HuH-7 (cell line): ENCODE measurements around the gene LMLN.
"Not testable (repeated sequence)": the region's sequence is repeated elsewhere in the genome, so short reads cannot be mapped to it uniquely, and the experiment has no call there.

Source experiments
- DNase-seq: peaks from one replicate; pipeline ENCODE4 v3.0.0; 2011; ENCODE audit warnings: low spot score

The LMLN gene

DNA sequence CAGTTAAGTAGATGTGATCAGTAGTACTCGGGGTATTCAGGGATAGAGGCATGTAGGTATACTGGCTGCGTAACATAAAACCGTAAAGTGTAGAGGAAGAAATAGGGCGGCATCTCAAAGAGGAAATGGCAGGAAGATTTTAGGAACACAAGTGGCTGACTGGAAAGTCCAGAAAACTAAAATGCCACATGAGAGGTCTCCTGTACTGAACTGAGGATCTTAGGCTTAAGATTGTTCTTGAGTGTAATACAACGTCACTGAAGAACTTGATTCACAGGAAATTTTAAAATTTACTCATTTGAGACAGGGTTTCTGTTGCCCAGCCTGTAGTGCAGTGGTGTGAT is 2.3 kb upstream of the LMLN start:
- no peak for DNase-seq

DNA sequence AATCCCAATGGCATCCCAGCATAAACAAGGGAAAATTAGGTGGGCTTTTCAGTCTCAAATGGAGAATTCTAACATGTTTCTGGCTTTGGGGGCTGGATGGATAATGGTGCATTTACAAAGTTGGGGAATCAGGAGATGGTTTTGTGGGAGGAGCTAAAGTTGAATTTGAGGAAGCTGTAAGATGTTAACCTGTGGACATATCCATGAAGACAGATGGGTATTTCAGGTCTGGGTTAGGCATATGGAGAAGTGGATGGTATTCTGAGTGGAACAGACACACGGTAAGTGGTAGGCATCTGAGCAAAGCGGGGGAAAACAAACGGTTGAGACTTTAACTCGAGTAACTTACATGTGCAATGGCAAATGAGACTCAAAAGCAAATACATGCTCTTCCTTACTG is 1.7 kb upstream of the LMLN start:
- DNase-seq: no peak

DNA sequence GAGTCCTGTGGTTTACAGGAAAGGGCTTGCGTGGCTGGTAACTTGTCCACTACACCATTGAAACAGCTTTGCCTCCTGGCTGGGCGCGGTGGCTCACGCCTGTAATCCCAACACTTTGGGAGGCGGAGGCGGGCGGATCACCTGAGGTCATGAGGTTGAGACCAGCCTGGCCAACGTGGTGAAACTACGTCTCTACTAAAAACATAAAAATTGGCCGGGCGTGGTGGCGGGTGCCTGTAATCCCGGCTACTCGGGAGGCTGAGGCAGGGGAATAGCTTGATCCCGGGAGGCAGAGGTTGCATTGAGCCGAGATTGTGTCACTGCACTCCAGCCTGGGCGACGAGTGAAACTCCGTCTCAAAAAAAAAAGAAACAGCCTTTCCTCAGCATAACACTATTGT is 1.2 kb upstream of the LMLN start:
- DNase-seq: not testable (repeated sequence)

DNA sequence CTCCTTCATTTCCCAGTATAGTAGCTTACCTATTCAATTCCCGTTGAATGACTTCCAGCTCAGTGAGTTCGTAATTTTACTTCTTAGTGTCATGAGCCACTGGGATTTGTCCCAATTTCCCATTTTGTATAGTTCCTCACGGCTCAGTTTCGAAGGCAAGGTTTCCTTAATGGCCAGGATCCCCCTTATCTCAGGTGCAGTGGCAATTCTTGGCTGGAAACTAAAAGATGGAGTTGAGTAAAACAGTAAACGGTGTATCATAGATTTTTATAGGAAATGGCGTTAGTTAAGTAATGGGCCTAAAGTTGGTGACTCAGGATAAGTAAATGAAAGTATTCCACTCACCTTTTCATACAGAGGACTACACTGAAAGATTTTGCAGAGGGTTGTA is 522 bp upstream of the LMLN start:
- DNase-seq: no peak

DNA sequence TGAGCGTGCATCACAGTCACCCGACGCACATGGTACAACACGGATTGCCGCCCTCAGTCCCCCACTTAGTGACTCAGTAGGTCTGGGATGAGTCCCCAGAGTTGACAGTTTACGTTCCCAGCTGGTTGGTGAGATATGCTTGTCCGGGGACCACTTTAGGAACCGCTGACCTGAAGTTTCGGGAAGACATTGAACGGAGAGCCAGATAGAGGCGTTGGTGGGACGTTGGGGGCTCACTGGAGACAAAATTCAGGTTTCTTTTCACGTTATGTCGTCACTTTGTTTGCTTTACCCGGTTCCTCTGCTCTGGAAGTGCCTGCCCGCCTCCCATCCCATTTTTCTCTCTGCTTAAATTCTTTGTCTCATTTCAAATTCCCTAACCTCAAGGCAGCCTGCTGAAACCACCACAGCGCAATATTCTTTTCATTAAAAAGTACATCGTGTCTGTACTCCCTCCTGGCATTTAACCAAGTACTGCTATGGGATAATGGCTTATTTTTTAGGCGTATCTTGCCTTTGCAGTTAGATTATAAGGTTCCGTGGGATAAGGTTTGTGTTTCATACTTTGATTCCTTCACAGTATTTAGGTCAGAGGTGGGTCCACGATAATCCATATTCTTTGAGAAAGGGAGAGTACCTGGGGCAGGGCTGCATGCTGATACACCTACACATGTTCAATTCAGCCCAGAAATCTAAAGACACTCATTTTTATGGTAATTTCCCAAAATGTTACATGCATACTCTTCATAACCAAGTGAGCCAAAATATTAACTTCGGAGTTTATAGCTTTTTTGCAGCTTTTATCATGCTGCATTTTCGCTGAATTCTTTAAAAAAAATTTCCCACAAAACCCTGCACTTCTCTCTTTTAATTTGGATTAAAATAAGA is 921 bp downstream of the LMLN start:
- DNase-seq: no peak

DNA sequence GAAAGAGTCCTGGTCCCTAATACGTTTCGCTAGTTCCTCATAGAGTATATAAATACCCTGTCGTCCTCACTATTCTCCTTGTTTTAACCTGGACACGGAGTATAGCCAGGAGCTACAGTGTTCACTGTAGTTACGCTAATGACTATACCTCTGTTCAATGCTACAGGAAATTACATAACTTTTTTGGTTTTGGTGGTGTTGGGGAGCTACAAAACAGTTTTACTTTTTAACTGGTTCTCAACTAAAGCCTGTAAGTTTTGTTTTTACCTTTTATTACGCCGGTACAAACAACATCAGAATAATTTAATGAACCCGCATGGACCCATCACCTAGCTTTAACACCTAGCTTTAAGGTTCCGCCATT is 1.5 kb downstream of the LMLN start:
- no peak for DNase-seq

DNA sequence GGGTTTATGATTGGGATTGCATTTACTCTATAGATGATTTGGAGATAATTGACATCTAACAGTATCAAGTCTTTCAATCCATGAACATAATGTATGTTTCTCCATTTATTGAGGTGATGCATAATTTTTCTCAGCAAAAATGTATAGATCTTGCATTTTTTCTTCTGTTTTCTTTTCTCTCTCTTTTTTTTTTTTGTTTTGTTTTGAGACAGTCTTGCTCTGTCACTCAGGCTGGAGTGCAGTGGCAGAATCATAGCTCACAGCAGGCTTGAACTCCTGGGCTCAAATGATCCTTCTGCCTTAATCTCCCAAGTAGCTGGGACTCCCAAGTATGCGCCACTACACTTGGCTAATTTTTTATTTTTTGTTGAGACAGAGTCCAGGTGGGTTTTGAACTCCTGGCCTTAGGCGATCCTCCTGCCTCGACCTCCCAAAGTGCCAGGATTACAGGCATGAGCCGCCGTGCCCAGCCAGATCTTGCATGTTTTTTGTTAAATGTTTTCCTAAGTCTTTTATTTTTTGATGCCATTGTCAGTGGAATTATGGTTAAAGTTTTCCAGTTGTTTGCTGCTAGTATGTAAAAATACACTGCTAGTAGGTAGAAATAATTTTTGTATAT is 3.1 kb downstream of the LMLN start:
- DNase-seq: no peak

DNA sequence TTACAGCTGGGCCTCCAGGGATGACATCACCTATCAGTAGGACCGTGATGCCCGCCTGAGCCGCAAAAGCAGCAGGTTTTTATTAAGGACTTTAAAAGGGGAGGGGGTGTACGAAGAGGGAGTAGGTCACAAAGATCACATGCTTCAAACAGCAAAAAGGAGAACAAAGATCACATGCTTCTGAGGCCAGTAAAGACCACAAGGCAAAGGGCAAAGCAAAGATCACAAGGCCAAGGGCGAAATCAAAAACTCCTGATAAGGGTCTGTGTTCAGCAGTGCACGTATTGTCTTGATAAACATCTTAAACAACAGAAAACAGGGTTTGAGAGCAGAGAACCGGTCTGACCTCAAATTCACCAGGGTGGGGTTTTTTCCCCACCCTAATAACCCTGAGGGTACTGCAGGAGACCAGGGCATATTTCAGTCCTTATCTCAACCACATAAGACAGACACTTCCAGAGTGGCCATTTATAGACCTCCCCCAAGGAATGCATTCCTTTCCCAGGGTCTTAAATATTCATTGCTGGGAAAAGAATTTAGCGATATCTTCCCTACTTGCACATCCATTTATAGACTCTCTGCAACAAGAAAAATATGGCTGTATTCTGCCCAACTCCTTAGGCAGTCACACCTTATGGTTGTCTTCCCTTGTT is 7.4 kb downstream of the LMLN start:
- DNase-seq: not testable (repeated sequence)

DNA sequence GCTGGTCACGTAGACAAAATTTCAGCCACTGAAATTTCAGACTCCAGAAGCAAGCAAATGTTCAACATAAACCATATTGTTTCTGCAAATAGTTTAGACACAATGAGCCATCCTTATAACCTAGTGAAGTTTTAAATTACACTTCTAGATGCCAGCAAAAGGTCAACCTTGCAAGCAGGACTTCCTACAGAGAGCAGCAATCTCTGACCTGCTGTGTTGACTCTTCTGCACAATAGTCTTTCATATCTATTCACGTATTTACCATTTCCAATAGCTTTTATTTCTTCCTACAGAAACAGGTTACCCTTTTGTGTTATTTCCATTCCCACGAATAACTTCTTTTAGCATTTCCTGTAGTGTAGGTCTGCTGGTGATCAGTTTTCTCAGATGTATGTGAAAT is 10.6 kb downstream of the LMLN start:
- no peak for DNase-seq

DNA sequence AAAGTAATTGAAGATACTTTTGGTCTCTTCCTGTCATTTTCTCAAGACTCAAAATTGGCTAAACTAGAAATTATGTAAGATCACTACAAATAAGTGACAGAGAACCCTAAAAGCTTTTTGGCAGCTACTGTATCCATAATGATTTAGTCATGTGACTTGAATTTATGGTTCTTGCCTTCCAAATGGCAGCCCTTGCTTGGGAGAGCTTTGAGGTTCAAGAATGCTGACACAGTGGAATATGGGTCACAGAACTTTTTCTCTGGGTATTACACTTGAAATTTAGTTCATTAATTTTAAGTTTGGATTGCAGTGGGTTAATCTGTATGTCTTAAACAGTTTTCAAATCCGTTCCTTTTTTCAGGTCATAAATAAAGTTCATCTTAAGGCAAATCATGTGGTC is 14.0 kb downstream of the LMLN start:
- DNase-seq: no peak

DNA sequence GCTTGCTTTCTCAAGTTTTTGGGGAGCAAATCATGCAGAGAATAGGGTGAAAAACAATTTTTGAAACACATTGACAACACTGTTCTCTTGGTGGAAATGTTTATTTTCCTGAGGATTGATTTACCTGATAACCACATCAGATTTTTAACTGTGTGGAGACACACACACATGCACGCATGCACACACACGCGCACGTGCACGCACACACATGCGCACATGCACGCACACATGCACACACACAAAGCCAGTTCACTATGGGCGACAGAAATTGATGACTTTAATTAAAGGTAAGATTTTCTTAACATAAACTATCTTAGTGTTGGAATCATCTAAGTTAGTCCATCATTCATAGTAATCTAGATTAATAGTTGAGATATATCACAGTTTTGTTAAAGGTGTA is 15.3 kb downstream of the LMLN start:
- DNase-seq: no peak

DNA sequence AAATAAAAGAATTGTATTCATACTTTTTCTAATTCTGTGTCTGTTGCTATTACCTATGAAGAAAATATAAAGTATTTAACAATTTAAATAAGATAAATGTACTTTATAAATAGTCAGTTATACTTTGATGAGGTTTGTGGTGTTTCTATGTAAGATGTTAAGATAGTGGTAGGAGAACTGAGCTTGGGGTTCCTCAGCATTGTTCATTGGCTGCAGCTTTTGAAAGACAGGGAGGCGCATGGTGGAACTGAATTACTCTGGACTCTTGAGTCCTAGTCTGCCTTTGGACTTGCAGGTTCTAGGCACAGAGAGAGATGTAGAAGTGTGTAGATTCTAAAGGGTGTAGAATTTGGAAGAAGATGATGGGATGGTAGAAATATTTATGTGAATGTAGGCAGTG is 23.1 kb downstream of the LMLN start:
- DNase-seq: no peak

DNA sequence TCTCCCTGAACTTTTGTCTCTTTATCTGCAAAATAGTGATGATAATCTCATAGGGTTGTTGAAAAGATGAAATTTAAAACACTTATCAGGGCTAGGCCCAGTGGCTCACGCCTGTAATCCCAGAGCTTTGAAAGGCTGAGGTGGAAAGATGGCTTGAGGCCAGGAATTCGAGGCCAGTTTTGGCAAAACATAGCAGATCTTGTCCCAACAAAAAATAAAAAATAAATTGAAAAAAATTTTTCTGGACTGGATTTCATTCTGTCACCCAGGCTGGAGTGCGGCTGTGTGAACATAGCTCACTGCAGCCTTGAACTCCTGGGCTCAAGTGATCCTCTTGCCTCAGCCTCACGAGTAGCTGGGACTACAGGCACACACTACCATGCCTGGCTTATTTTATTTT is 29.6 kb downstream of the LMLN start:
- no peak for DNase-seq

DNA sequence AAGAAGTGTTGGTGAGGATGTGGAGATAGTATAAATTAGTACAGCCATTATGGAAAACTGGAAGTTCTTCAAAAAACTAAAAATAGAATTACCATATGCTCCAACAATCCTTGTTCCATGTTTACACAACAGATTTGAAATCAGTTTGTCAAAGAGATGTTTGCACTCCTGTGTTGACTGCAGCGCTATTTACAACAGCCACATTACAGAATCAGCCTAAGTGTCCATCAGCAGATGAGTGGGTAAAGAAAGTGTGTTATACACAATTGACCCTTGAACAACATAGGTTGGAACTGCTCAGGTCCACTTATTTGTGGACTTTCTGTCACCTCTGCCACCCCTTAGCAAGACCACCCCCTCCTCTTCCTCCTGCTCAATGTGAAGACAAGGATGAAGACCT is 34.7 kb downstream of the LMLN start:
- no peak for DNase-seq

DNA sequence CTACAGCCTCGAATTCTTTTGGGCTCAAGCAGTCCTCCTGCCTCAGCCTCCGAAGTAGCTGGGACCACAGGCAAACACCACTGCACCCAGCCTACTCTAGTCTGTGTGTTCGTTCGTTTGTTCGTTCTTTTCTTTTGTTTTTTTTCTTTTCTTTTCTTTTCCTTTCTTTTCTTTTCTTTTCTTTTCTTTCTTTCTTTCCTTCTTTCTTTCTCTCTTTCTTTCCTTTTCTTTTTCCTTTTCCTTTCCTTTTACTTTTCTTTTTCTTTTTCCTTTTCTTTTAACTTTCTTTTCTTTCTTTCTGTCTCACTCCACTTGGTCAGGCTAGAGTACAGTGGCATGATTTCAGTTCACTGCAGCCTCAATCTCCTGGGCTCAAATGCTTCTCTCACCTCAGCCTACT is 36.8 kb downstream of the LMLN start:
- DNase-seq: no peak

DNA sequence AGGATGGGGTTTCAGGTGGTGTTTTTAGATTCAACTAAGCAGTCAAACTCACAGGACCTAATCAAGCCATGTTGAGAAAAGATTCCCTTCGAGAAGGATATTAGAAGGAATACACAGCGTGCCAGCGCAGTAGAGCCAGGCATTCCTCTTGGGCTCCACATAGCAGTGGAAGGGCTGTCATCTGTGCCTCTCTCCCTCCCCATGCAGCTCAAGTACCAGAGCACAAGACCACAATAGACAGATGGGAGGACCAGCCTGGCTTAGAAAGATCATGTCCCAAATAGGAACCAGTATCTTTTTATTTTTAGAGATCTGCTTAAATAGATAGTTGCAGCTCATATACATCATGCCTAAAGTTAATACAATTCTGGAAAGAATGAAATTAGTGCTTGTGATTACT is 37.9 kb downstream of the LMLN start:
- DNase-seq: no peak

DNA sequence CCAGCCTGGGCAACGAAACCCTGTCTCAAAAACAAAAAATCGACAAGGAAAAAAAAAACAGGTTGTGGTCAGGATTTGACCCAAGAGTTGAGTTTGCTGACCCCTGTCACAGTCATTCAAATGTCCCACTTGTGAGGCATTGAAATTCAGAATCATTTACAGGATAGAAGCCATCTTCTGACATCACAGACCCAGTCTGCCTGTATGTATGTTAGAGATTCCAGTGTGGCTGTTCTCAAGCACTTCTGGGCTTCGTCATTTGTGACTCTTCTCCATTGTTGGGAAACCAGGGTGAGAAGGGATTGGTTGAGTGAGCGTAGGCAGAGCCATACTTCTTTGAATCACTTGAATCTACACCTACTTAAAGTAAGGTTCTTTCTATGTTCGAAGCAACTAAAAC is 57.1 kb downstream of the LMLN start:
- DNase-seq: no peak

DNA sequence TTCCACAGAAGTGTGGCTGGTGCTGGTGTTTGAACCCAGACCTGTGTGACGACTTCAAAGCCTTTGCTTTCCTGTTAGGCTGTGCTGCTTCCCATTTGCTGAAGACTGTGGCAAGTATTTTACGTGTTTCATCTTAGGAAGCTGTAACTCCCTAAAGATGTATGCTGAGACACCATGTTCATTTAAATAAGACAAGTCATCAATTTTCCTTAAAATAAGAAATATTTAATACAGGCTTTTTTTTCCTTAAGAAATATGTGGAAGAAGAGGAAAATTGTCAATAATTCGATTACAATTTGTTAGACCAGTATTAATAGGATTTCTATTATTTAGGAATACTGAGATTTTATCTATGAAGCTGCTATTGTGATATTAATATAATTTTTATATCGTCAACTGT is 58.4 kb downstream of the LMLN start:
- no peak for DNase-seq

DNA sequence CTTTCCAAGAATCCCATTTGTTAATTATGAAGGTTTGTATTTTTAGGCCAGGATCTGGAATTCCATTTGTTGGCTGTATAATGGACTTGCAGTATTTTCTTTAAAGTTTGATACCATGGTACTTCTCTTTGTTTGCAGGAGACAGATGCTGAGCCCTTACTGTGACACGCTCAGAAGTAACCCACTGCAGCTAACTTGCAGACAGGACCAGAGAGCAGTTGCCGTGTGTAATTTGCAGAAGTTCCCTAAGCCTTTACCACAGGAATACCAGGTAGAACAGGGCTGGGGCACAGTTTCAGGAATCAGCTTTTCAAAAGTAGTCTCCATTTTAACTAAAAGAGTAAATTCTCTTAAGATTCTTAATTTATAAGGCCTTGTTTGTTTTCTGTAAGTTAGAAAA is 59.1 kb downstream of the LMLN start:
- no peak for DNase-seq

DNA sequence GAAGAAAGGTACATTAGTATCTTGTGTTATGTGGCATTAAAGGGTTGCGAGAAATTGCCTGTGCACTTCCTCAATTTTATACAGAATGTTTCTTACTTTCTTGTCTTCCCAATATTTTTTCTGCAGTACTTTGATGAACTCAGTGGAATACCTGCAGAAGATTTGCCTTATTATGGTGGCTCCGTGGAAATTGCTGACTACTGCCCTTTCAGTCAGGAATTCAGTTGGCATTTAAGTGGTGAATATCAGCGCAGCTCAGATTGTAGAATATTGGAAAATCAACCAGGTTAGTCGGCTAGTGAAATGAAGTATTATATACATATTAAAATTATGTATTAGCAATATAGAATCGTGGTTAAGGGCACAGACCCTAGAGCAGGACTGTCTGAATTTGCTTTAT is 61.3 kb downstream of the LMLN start:
- DNase-seq: no peak

DNA sequence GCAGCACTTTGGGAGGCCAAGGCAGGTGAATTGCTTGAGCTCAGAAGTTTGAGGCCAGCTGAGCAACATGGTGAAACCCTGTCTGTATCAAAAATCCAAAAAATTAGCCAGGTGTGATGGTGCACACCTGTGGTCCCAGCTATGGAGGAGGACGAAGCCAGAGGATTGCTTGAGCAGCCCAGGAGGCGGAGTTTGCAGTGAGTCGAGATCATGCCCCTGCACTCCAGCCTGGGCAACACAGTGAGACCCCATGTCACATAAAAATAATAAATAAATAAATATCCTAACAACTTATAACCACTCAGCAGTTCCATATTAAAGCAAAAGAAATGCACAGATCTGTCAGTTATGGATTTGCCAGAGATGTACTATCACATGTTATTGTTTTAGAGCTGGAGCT is 62.6 kb downstream of the LMLN start:
- DNase-seq: no peak

DNA sequence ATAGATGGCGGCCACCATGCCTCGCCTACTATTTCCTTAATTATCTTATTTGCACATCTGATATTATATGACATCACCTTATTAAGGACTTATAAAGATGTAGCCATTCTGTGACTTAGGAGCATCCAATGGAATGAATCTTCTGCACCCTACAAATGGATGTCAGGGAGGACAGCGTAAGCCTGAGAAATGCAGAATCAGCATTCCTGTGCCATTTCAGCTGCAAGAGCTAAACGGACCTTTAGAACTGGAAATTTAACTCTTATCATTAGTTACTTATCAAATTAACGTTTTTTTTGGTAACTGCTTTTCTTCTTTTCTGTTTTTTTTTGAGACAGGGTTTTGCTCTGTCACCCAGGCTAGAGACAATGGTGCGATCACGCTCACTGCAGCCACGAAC is 65.6 kb downstream of the LMLN start:
- no peak for DNase-seq

DNA sequence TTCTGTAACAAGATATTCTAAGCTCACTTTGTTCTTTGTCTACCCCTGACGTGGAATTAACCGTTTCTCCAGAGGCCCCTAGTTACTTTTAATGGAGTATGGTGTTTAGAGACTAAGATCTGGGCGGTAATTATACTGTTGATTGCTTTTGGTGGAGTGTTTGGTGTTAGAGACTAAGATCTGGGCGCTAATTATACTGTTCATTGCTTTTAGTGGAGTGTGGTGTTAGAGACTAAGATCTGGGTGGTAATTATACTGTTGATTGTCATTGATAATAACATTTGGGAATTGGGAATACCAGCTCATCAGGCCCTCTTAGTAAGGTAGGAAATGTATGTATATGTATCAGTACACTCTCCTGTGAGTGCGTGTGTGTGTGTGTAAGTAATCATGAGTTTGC is 66.6 kb downstream of the LMLN start:
- DNase-seq: no peak
